MM.1S (cell line): ENCODE data around the gene TAF1D.

Experiments
- CTCF ChIP-seq: fragments of 300-600 bp; sonication (generic); IDR thresholded peaks from 2 replicates; pipeline ENCODE4 v1.5.1; 2016; ENCODE audit warnings: antibody characterized with exemption, low read length, mixed read lengths
- EZH2 ChIP-seq: fragments of 300-600 bp; sonication (generic); optimal IDR thresholded peaks from 2 replicates; pipeline ENCODE3; 2017; ENCODE audit warnings: low read depth, mild to moderate bottlenecking, antibody characterized with exemption, low read length, mixed read lengths
- EZH2phosphoT487 ChIP-seq: fragments of 300-600 bp; sonication (generic); IDR thresholded peaks from 2 replicates; pipeline ENCODE4 v1.6.1; 2018; ENCODE audit warnings: antibody characterized with exemption, low read length

- TF ChIP-seq CTCF (peak; percentile 21; the same call in 1 of the 2 replicates), EZH2 (no peak), EZH2phosphoT487 (no peak)
Observed at GRCh38 chr11:93775289-93775688, 34.0 kb upstream of the TAF1D start.
